ENCODE measurements around the gene VAT1L.

DNA sequence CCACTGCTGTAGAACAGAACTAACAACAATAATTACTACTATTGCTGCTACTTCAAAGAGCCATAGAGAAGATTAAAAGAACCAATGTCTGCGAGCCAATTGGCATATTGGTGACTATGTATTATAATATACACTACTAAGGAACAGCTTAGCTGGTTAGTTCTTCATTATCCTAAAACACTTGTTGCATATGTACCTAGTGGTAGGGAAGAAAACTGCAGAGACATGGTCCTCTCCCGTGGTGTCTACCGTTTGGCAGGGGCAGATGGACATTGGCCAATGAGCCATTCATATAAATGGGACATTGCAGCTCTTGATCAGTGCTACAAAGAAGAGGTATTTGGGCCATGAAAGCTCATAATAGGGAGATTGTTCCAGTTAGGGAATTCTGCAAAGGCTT lies 187.6 kb downstream of the VAT1L start:
- TF ChIP-seq POLR2AphosphoS5 (IDR thresholded peaks at IDR 0.05; ENCODE audit: insufficient read depth, low read depth, low read length) (no peak), EZH2 (IDR thresholded peaks at IDR 0.05; ENCODE audit: borderline replicate concordance, low read depth, low read length, severe bottlenecking) (no peak), JUN (IDR thresholded peaks at IDR 0.05; ENCODE audit: borderline replicate concordance, insufficient read depth, insufficient read length, low read depth) (no peak), POLR2A (IDR thresholded peaks at IDR 0.05; ENCODE audit: low read depth, low read length) (no peak)
- TF ChIP-seq, protein P1, sequence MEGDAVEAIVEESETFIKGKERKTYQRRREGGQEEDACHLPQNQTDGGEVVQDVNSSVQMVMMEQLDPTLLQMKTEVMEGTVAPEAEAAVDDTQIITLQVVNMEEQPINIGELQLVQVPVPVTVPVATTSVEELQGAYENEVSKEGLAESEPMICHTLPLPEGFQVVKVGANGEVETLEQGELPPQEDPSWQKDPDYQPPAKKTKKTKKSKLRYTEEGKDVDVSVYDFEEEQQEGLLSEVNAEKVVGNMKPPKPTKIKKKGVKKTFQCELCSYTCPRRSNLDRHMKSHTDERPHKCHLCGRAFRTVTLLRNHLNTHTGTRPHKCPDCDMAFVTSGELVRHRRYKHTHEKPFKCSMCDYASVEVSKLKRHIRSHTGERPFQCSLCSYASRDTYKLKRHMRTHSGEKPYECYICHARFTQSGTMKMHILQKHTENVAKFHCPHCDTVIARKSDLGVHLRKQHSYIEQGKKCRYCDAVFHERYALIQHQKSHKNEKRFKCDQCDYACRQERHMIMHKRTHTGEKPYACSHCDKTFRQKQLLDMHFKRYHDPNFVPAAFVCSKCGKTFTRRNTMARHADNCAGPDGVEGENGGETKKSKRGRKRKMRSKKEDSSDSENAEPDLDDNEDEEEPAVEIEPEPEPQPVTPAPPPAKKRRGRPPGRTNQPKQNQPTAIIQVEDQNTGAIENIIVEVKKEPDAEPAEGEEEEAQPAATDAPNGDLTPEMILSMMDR (IDR thresholded peaks at IDR 0.05; ENCODE audit: extremely low read depth in 1 of 2, insufficient read depth in 1 of 2, low read depth in 1 of 2, low read length in 2 of 2): no peak
